HG02588 (cell line): Measurements from ENCODE around the gene RNF130.

Source experiments
- ATAC-seq: cut with Tn5 transposase; IDR thresholded peaks from one replicate; pipeline ENCODE4 v1.9.1; 2021; ENCODE audit warnings: mild to moderate bottlenecking, moderate library complexity; ENCODE audit not compliant: unreplicated experiment

Gene RNF130

GRCh38 chr5:180086816-180087399 lies 15.3 kb upstream of the RNF130 start:
- ATAC-seq = no peak

- no peak for ATAC-seq
Measured at GRCh38 chr5:180085837-180086236, 14.3 kb upstream of the RNF130 start.

GRCh38 chr5:180084638-180085561 lies 13.3 kb upstream of the RNF130 start:
- ATAC-seq = no peak

GRCh38 chr5:180083529-180084060 lies 12.0 kb upstream of the RNF130 start:
- ATAC-seq = no peak

GRCh38 chr5:180082633-180083420 lies 11.3 kb upstream of the RNF130 start:
- no peak for ATAC-seq

GRCh38 chr5:180081481-180081880 lies 9.9 kb upstream of the RNF130 start:
- ATAC-seq = no peak

GRCh38 chr5:180080486-180081280 lies 9.1 kb upstream of the RNF130 start:
- no peak for ATAC-seq

- ATAC-seq = no peak
Measured at GRCh38 chr5:180079702-180080466, 8.3 kb upstream of the RNF130 start.

- no peak for ATAC-seq
Measured at GRCh38 chr5:180078348-180078747, 6.8 kb upstream of the RNF130 start.

GRCh38 chr5:180077594-180078284 lies 6.2 kb upstream of the RNF130 start:
- no peak for ATAC-seq

- no peak for ATAC-seq
Measured at GRCh38 chr5:180075703-180076102, 4.1 kb upstream of the RNF130 start.

- ATAC-seq = no peak
Measured at GRCh38 chr5:180074462-180074861, 2.9 kb upstream of the RNF130 start.

- no peak for ATAC-seq
Measured at GRCh38 chr5:180072556-180072955, 997 bp upstream of the RNF130 start.

GRCh38 chr5:180072256-180072548 lies 643 bp upstream of the RNF130 start:
- no peak for ATAC-seq

GRCh38 chr5:180070756-180071530 lies 616 bp downstream of the RNF130 start:
- no peak for ATAC-seq

- ATAC-seq = no peak
Measured at GRCh38 chr5:180069589-180070247, 1.8 kb downstream of the RNF130 start.

- ATAC-seq = no peak
Measured at GRCh38 chr5:180068519-180069090, 3.0 kb downstream of the RNF130 start.

- no peak for ATAC-seq
Measured at GRCh38 chr5:180067986-180068385, 3.6 kb downstream of the RNF130 start.
